Right atrium auricular region (tissue), 2 donors: ENCODE results near the gene SARDH. TPM values are rescaled to one million over a fixed set of nuclear protein-coding genes. Genes with fewer than 3 reads are reported as not detected.

Experiments used
- DNase-seq: peaks from one replicate; pipeline ENCODE4 v3.0.0-alpha.2; 2019; ENCODE audit warnings: low spot score
- H3K27ac ChIP-seq, 2 donors: fragments of 200-600 bp; sonication (generic); 1 replicate in 1 of 2; 2 replicates in 1 of 2; pipeline ENCODE4 v1.5.1; 2016 to 2019
- H3K27me3 ChIP-seq, 2 donors: fragments of 200-600 bp; sonication (generic); one replicate each; pipeline versions ENCODE4 v1.5.1 to v1.6.0; 2017 to 2019
- H3K36me3 ChIP-seq: fragments of 200-600 bp; sonication (generic); one replicate; pipeline ENCODE4 v1.5.1; 2016
- H3K4me1 ChIP-seq, 2 donors: fragments of 200-600 bp; sonication (generic); one replicate each; pipeline versions ENCODE4 v1.5.1 to v1.6.0; 2017 to 2019
- H3K4me3 ChIP-seq, 2 donors: fragments of 200-600 bp; sonication (generic); 1 replicate in 1 of 2; 2 replicates in 1 of 2; pipeline ENCODE4 v1.5.1; 2017 to 2019; ENCODE audit warnings: mild to moderate bottlenecking in 1 of 2, moderate library complexity in 1 of 2
- H3K9me3 ChIP-seq, 2 donors: fragments of 200-600 bp; sonication (generic); one replicate each; pipeline ENCODE4 v1.5.1; 2019
- total RNA-seq, 2 donors: library from RNA; depleted of rRNA; stranded (reverse); fragments of >200 nt; gene quantifications; one replicate each; pipeline ENCODE4 v1.1.0, GENCODE V29; 2016
- TF ChIP-seq, protein P1 (sequence below), 2 donors: fragments of 200-600 bp; sonication (generic); IDR thresholded peaks; one replicate each; pipeline ENCODE4 v1.5.1; 2019; ENCODE audit warnings: antibody characterized with exemption in 2 of 2

SARDH gene
- total RNA-seq, 2 donors from 2014 or later, result 0.63 to 0.94 TPM

DNA sequence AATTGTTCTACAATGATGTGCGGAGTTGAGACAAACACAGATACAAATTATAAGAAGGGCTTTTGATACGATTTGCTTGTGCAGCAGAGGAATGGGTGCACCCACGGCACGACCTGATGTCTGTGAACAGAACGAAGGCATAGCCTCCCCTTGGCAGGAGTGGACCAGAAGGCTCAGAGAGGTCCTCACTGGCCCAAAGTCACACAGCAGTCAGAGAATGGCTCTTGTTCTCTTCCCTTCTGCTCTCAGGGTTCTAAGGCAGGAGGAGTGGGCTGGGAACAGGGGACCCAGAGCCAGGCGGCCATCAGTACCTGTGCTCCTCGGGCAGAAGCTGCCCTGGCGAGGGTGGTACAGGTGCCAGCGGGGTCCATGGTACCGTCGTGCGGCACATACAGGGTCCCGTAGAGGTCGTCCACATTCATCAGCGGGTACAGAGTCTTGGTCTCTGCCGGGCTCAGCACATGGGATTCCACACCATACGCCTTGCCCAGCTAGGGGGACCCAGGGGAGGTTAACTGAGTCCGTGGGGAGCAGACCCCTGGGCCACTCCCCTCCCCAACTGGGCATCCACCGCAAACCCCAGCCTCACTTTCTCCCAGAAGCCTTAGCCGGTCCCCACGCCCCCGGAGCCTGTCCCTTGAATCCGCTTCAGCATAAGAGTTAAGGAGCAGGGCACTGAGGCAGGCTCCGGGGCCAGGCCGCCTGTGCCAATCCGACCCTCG is 7.0 kb downstream of the SARDH start:
- H3K4me3 ChIP-seq, result no peak overlapping the region
- no peaks in the 10 kb centered on the region for H3K4me1 ChIP-seq
- TF ChIP-seq, protein P1, sequence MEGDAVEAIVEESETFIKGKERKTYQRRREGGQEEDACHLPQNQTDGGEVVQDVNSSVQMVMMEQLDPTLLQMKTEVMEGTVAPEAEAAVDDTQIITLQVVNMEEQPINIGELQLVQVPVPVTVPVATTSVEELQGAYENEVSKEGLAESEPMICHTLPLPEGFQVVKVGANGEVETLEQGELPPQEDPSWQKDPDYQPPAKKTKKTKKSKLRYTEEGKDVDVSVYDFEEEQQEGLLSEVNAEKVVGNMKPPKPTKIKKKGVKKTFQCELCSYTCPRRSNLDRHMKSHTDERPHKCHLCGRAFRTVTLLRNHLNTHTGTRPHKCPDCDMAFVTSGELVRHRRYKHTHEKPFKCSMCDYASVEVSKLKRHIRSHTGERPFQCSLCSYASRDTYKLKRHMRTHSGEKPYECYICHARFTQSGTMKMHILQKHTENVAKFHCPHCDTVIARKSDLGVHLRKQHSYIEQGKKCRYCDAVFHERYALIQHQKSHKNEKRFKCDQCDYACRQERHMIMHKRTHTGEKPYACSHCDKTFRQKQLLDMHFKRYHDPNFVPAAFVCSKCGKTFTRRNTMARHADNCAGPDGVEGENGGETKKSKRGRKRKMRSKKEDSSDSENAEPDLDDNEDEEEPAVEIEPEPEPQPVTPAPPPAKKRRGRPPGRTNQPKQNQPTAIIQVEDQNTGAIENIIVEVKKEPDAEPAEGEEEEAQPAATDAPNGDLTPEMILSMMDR (IDR thresholded peaks at IDR 0.05), result no peak
- no peak for DNase-seq
- no peaks in the 10 kb centered on the region for H3K27me3 ChIP-seq
- no peak overlapping the region for H3K27ac ChIP-seq
- H3K36me3 ChIP-seq, result no peaks in the 10 kb centered on the region
- no peaks in the 10 kb centered on the region for H3K9me3 ChIP-seq

GRCh38 chr9:133729617-133730281 is 8.4 kb downstream of the SARDH start:
- H3K27me3 ChIP-seq, result no peaks in the 10 kb centered on the region
- TF ChIP-seq, protein P1 (IDR thresholded peaks at IDR 0.05), result no peak
- H3K4me1 ChIP-seq, result no peaks in the 10 kb centered on the region
- no peaks in the 10 kb centered on the region for H3K36me3 ChIP-seq
- no peak overlapping the region for H3K27ac ChIP-seq
- no peaks in the 10 kb centered on the region for H3K9me3 ChIP-seq
- DNase-seq, result no peak
- no peak overlapping the region for H3K4me3 ChIP-seq

- no peak for DNase-seq
Observed at GRCh38 chr9:133728856-133729616, 9.1 kb downstream of the SARDH start.

DNA sequence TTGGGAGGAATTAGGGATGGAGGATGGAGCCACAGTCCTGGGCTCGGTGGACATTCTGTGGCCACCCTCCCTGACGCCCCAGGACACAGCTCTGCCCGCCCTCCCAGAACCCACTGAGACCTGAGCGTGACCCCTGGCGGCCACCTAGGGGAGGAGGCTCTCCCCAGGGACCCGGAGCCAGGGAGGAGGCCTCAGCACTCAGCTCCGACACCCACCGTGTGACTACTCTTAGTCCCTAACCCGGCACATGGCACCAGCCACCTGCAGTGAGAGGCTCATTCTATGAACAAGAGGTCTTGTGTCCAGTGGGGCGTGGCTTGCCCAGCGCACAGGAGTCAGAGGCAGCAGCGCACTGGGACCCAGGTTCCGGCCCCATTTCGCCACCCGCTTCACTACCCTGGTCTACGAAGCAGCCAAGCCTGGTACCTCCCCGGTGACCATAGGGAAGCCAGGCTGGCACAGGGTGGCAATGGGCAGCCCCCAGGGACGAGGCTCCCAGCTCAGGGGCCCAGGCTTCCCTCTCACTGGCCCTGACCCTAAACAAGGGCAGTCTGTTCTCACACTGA is 10.2 kb downstream of the SARDH start:
- no peak overlapping the region for H3K27ac ChIP-seq
- H3K27me3 ChIP-seq, result no peaks in the 10 kb centered on the region
- H3K9me3 ChIP-seq, result no peaks in the 10 kb centered on the region
- no peak for DNase-seq
- TF ChIP-seq, protein P1 (IDR thresholded peaks at IDR 0.05), result no peak
- H3K4me1 ChIP-seq, result no peaks in the 10 kb centered on the region
- no peak overlapping the region for H3K4me3 ChIP-seq
- no peaks in the 10 kb centered on the region for H3K36me3 ChIP-seq

More at GRCh38 chr9:133728856-133729616, 9.1 kb downstream of the SARDH start:
- Histone ChIP-seq H3K9me3 (no peaks in the 10 kb centered on the region), H3K36me3 (no peaks in the 10 kb centered on the region), H3K27me3 (no peaks in the 10 kb centered on the region), H3K27ac (no peak overlapping the region), H3K4me3 (no peak overlapping the region), H3K4me1 (no peaks in the 10 kb centered on the region)
- TF ChIP-seq, protein P1 (IDR thresholded peaks at IDR 0.05), result no peak

GRCh38 chr9:133727277-133727875 is 10.8 kb downstream of the SARDH start:
- Histone ChIP-seq H3K27me3 (no peaks in the 10 kb centered on the region), H3K27ac (no peak overlapping the region), H3K36me3 (no peaks in the 10 kb centered on the region), H3K4me3 (no peak overlapping the region), H3K4me1 (no peaks in the 10 kb centered on the region), H3K9me3 (no peaks in the 10 kb centered on the region)
- no peak for DNase-seq
- TF ChIP-seq, protein P1 (IDR thresholded peaks at IDR 0.05), result no peak
